H9 (cell line): ENCODE results near the gene SPEM3. TPM values are rescaled to one million over a fixed set of nuclear protein-coding genes. Genes with fewer than 3 reads are reported as not detected.

Experiments
- DNase-seq: peaks from one replicate; pipeline ENCODE4 v3.0.0-alpha.2; 2017
- H2AFZ ChIP-seq: one replicate; pipeline ENCODE4 v1.6.1; 2013; ENCODE audit warnings: mild to moderate bottlenecking, low read length, control low read depth, moderate library complexity
- H2AK5ac ChIP-seq: 2 replicates; pipeline ENCODE4 v1.6.1; 2013; ENCODE audit warnings: low read length, control low read depth, mixed read lengths; ENCODE audit not compliant: insufficient read length
- H2BK120ac ChIP-seq: one replicate; pipeline ENCODE4 v1.6.1; 2013; ENCODE audit warnings: low read depth, mild to moderate bottlenecking, low read length, control low read depth, inconsistent platforms; ENCODE audit not compliant: poor library complexity, severe bottlenecking
- H2BK12ac ChIP-seq: 2 replicates; pipeline ENCODE4 v1.6.1; 2013; ENCODE audit warnings: low read length, control low read depth, mixed read lengths, low read depth; ENCODE audit not compliant: insufficient read length
- H2BK15ac ChIP-seq: 2 replicates; pipeline ENCODE4 v1.6.1; 2013; ENCODE audit warnings: low read depth, low read length, control low read depth
- H2BK20ac ChIP-seq: one replicate; pipeline ENCODE4 v1.6.1; 2013; ENCODE audit warnings: low read depth, mild to moderate bottlenecking, low read length, control low read depth, inconsistent platforms; ENCODE audit not compliant: poor library complexity, severe bottlenecking
- H2BK5ac ChIP-seq: 2 replicates; pipeline ENCODE4 v1.6.1; 2013; ENCODE audit warnings: low read length, control low read depth, mixed read lengths; ENCODE audit not compliant: insufficient read length
- H3K14ac ChIP-seq: 2 replicates; pipeline ENCODE4 v1.6.1; 2013; ENCODE audit warnings: low read length, control low read depth; ENCODE audit not compliant: insufficient read depth
- H3K18ac ChIP-seq: 2 replicates; pipeline ENCODE4 v1.6.1; 2013; ENCODE audit warnings: low read depth, mild to moderate bottlenecking, mixed read lengths, low read length, control low read depth; ENCODE audit not compliant: insufficient read length
- H3K23ac ChIP-seq: 2 replicates; pipeline ENCODE4 v1.6.1; 2013; ENCODE audit warnings: low read length, control low read depth, mixed read lengths, low read depth; ENCODE audit not compliant: insufficient read length
- H3K23me2 ChIP-seq: 2 replicates; pipeline ENCODE4 v1.6.1; 2013; ENCODE audit warnings: low read depth, mild to moderate bottlenecking, mixed read lengths, low read length, control low read depth; ENCODE audit not compliant: insufficient read length, poor library complexity, severe bottlenecking
- H3K27ac ChIP-seq: 2 replicates; pipeline ENCODE4 v1.5.1; 2013; ENCODE audit warnings: low read length, control low read depth, mixed read lengths, low read depth; ENCODE audit not compliant: insufficient read length
- H3K27me3 ChIP-seq: 2 replicates; pipeline ENCODE4 v1.6.1; 2013; ENCODE audit warnings: low read length, control low read depth, inconsistent platforms; ENCODE audit not compliant: insufficient read depth
- H3K4ac ChIP-seq: 2 replicates; pipeline ENCODE4 v1.6.1; 2013; ENCODE audit warnings: low read depth, mild to moderate bottlenecking, control low read depth, inconsistent platforms, low read length, moderate library complexity
- H3K4me1 ChIP-seq: 2 replicates; pipeline ENCODE4 v1.6.1; 2013; ENCODE audit warnings: low read length, control low read depth, inconsistent platforms; ENCODE audit not compliant: insufficient read depth
- H3K4me2 ChIP-seq: 2 replicates; pipeline ENCODE4 v1.6.1; 2013; ENCODE audit warnings: low read length, control low read depth, mixed read lengths; ENCODE audit not compliant: insufficient read length, insufficient read depth
- H3K56ac ChIP-seq: 2 replicates; pipeline ENCODE4 v1.6.1; 2013; ENCODE audit warnings: low read depth, mild to moderate bottlenecking, mixed read lengths, low read length, control low read depth; ENCODE audit not compliant: insufficient read length
- H3K79me1 ChIP-seq: 2 replicates; pipeline ENCODE4 v1.6.1; 2013; ENCODE audit warnings: low read depth, mild to moderate bottlenecking, moderate library complexity, low read length, control low read depth, inconsistent platforms; ENCODE audit not compliant: insufficient read depth, poor library complexity, severe bottlenecking
- H3K79me2 ChIP-seq: 2 replicates; pipeline ENCODE4 v1.6.1; 2013; ENCODE audit warnings: low read length, control low read depth, inconsistent platforms; ENCODE audit not compliant: insufficient read depth
- H3K9ac ChIP-seq: 2 replicates; pipeline ENCODE4 v1.6.1; 2013; ENCODE audit warnings: low read length, control low read depth, mixed read lengths; ENCODE audit not compliant: insufficient read length; ENCODE audit errors: extremely low read depth
- H3K9me3 ChIP-seq: one replicate; pipeline ENCODE4 v1.6.1; 2013; ENCODE audit warnings: low read depth, low read length, inconsistent platforms; ENCODE audit not compliant: control insufficient read depth
- H3T11ph ChIP-seq: one replicate; pipeline ENCODE4 v1.6.1; 2013; ENCODE audit warnings: mild to moderate bottlenecking, low read length, control low read depth, inconsistent platforms
- H4K20me1 ChIP-seq: one replicate; pipeline ENCODE4 v1.6.1; 2013; ENCODE audit not compliant: control insufficient read depth, insufficient read length, insufficient read depth
- H4K5ac ChIP-seq: 2 replicates; pipeline ENCODE4 v1.6.1; 2013; ENCODE audit warnings: low read depth, mild to moderate bottlenecking, mixed read lengths, low read length, control low read depth; ENCODE audit not compliant: insufficient read length
- H4K8ac ChIP-seq: replicated peaks from 2 replicates; pipeline ENCODE4 v1.6.1; 2013; ENCODE audit warnings: low read length, control low read depth, mixed read lengths, low read depth; ENCODE audit not compliant: insufficient read length
- H4K91ac ChIP-seq: 2 replicates; pipeline ENCODE4 v1.6.1; 2013; ENCODE audit warnings: low read depth, mild to moderate bottlenecking, moderate library complexity, mixed read lengths, low read length, control low read depth; ENCODE audit not compliant: insufficient read length
- H3K27ac Mint-ChIP-seq, 3 experiments: 2 replicates in 2 of 3; 3 replicates in 1 of 3; pipeline ENCODE4 v1.8.0; 2020 to 2021; ENCODE audit warnings: mixed read lengths in 3 of 3, mild to moderate bottlenecking in 1 of 3, moderate library complexity in 1 of 3
- H3K27me3 Mint-ChIP-seq: 2 replicates; pipeline ENCODE4 v1.8.0; 2021; ENCODE audit warnings: low read depth, mild to moderate bottlenecking, moderate library complexity, mixed read lengths
- H3K36me3 Mint-ChIP-seq, 3 experiments: 2 replicates in 2 of 3; 3 replicates in 1 of 3; pipeline ENCODE4 v1.8.0; 2020 to 2021; ENCODE audit warnings: low read depth in 3 of 3, mixed read lengths in 3 of 3; ENCODE audit not compliant: insufficient read depth in 1 of 3
- H3K4me1 Mint-ChIP-seq, 2 experiments: 2 replicates each; pipeline ENCODE4 v1.8.0; 2020; ENCODE audit warnings: mixed read lengths in 2 of 2
- H3K4me3 Mint-ChIP-seq, 2 experiments: 2 replicates in 1 of 2; 3 replicates in 1 of 2; pipeline ENCODE4 v1.8.0; 2020 to 2021; ENCODE audit warnings: mild to moderate bottlenecking in 2 of 2, mixed read lengths in 2 of 2, moderate library complexity in 1 of 2
- H3K9me3 Mint-ChIP-seq, 2 experiments: 2 replicates in 1 of 2; 3 replicates in 1 of 2; pipeline ENCODE4 v1.8.0; 2020; ENCODE audit warnings: mild to moderate bottlenecking in 2 of 2, mixed read lengths in 2 of 2, moderate library complexity in 1 of 2
- CTCF ChIP-seq: fragments of 200-600 bp; sonication (generic); conservative IDR thresholded peaks from 3 replicates; pipeline ENCODE4 v1.8.0; 2021; ENCODE audit warnings: antibody characterized with exemption, mild to moderate bottlenecking
- WGBS: extraction: QIAGEN DNeasy Blood & Tissue Kit; methylation state at CpG from one replicate; pipeline ENCODE4 v1.1.7; 2013; ENCODE audit warnings: missing lambda C conversion rate, low lambda C conversion rate, mixed read lengths; ENCODE audit not compliant: insufficient read length; ENCODE audit errors: extremely low coverage; 5-methylcytosine and 5-hydroxymethylcytosine counted together
- total RNA-seq: library from RNA; stranded (reverse); gene quantifications from 2 replicates; pipeline ENCODE4 v1.2.1, GENCODE V29; 2021

The SPEM3 gene
- total RNA-seq, 1 experiment from 2014 or later = not detected

GRCh38 chr17:7383371-7383741 is 45.3 kb upstream of the SPEM3 start:
- WGBS = no CpG with 5 or more reads among the region's 11 CpGs
- no peak overlapping the region for H3T11ph ChIP-seq

More at GRCh38 chr17:7383371-7383741, 45.3 kb upstream of the SPEM3 start:
- Mint-ChIP-seq H3K27ac (no peak overlapping the region), H3K36me3 (peaks cover 7 to 27% (median 26%) of the 10 kb centered on the region in 3 experiments; a peak in 6 of 7 replicates), H3K27me3 (peaks cover 48% of the 10 kb centered on the region), H3K4me3 (peak overlapping the region in 1 of 2 experiments; percentile 28; a peak in 1 of 5 replicates), H3K9me3 (peaks cover 5 to 7% of the 10 kb centered on the region in 2 experiments), H3K4me1 (peaks cover 21 to 25% of the 10 kb centered on the region in 2 experiments)
- no peak overlapping the region for H3K9ac ChIP-seq
- no peak overlapping the region for H3K27ac ChIP-seq
- H2BK20ac ChIP-seq = no peak overlapping the region
- no peak overlapping the region for H3K56ac ChIP-seq
- H2BK120ac ChIP-seq = no peak overlapping the region
- H3K14ac ChIP-seq = no peak overlapping the region; the same call in 1 of the 2 replicates
- H3K9me3 ChIP-seq = no peaks in the 10 kb centered on the region
- no peaks in the 10 kb centered on the region for H4K20me1 ChIP-seq
- H3K79me1 ChIP-seq = no peaks in the 10 kb centered on the region
- H2AK5ac ChIP-seq = no peak overlapping the region
- H3K18ac ChIP-seq = no peak overlapping the region
- no peak overlapping the region for H3K23ac ChIP-seq
- H4K8ac ChIP-seq = no peak overlapping the region
- no peak overlapping the region for H4K91ac ChIP-seq
- no peak overlapping the region for H2BK12ac ChIP-seq
- no peak overlapping the region for H2BK15ac ChIP-seq
- no peak overlapping the region for H2BK5ac ChIP-seq
- peaks cover 11% of the 10 kb centered on the region; the same call in 1 of the 2 replicates for H3K27me3 ChIP-seq
- no peak overlapping the region for H2AFZ ChIP-seq
- no peak overlapping the region for H3K4ac ChIP-seq
- no peaks in the 10 kb centered on the region for H3K4me1 ChIP-seq
- DNase-seq = no peak
- TF ChIP-seq CTCF = no peak
- no peak overlapping the region for H4K5ac ChIP-seq
- H3K4me2 ChIP-seq = peak overlapping the region; percentile 57
- H3K23me2 ChIP-seq = peaks cover 17% of the 10 kb centered on the region
- no peaks in the 10 kb centered on the region for H3K79me2 ChIP-seq
